HepG2 (cell line): ENCODE results near the gene LRP1B.

Experiments used
- ARID2 ChIP-seq: sonication (generic); formaldehyde crosslinking; IDR thresholded peaks from 2 replicates; pipeline ENCODE4 v1.8.1; 2022; ENCODE audit warnings: mild to moderate bottlenecking, missing genetic modification reagents, borderline replicate concordance
- CENPT ChIP-seq: sonication (generic); formaldehyde crosslinking; IDR thresholded peaks from 2 replicates; pipeline ENCODE4 v1.8.0; 2022; ENCODE audit warnings: low read depth, mild to moderate bottlenecking, moderate library complexity, missing genetic modification reagents
- CTCF ChIP-seq: sonication (generic); formaldehyde crosslinking; IDR thresholded peaks from 2 replicates; pipeline ENCODE4 v1.5.0; 2020; ENCODE audit warnings: mild to moderate bottlenecking, missing genetic modification reagents, moderate library complexity
- ESRRA ChIP-seq: sonication (generic); formaldehyde crosslinking; IDR thresholded peaks from 2 replicates; pipeline ENCODE4 v1.5.1; 2020; ENCODE audit warnings: mild to moderate bottlenecking, low read depth, missing genetic modification reagents
- FOXK2 ChIP-seq: fragments of 450-650 bp; IDR thresholded peaks from 2 replicates; pipeline ENCODE4 v1.6.1; 2016
- HDAC2 ChIP-seq: sonication (generic); formaldehyde crosslinking; IDR thresholded peaks from 2 replicates; pipeline ENCODE4 v1.4.0; 2020; ENCODE audit warnings: missing genetic modification reagents
- MXI1 ChIP-seq: IDR thresholded peaks from 3 replicates; pipeline ENCODE4 v1.6.1; 2012; ENCODE audit warnings: low read depth, low read length, inconsistent platforms, borderline replicate concordance
- SALL2 ChIP-seq: sonication (generic); formaldehyde crosslinking; IDR thresholded peaks from 2 replicates; pipeline ENCODE4 v1.8.1; 2023; ENCODE audit warnings: mild to moderate bottlenecking, missing genetic modification reagents, inconsistent platforms
- SOX5 ChIP-seq: IDR thresholded peaks from 2 replicates; pipeline ENCODE4 v1.6.1; 2016; ENCODE audit warnings: borderline replicate concordance
- TEAD3 ChIP-seq: optimal IDR thresholded peaks from 2 replicates; pipeline ENCODE3; 2016; ENCODE audit warnings: borderline replicate concordance
- ZNF10 ChIP-seq: sonication (generic); formaldehyde crosslinking; IDR thresholded peaks from 2 replicates; pipeline ENCODE4 v1.4.0; 2020; ENCODE audit warnings: mild to moderate bottlenecking, low read depth, missing genetic modification reagents, borderline replicate concordance
- ZNF850 ChIP-seq: sonication (generic); formaldehyde crosslinking; conservative IDR thresholded peaks from 2 replicates; pipeline ENCODE4 v1.9.0; 2021; ENCODE audit warnings: mild to moderate bottlenecking, missing genetic modification reagents

GRCh38 chr2:141791521-141791920 lies 339.3 kb downstream of the LRP1B start:
- TF ChIP-seq HDAC2 (CRISPR knock-in tag) = no peak
- TF ChIP-seq ESRRA = no peak
- TF ChIP-seq FOXK2 = no peak
- TF ChIP-seq ARID2 (CRISPR knock-in tag) = no peak
- TF ChIP-seq ZNF850 (CRISPR knock-in tag) = no peak
- TF ChIP-seq TEAD3 (CRISPR knock-in tag) = no peak
- TF ChIP-seq SALL2 (CRISPR knock-in tag) = no peak
- no peak for TF ChIP-seq CTCF
- TF ChIP-seq MXI1 = no peak
- TF ChIP-seq ZNF10 = no peak
- TF ChIP-seq SOX5 (CRISPR knock-in tag) = no peak
- no peak for TF ChIP-seq CENPT (CRISPR knock-in tag)
